HepG2 (cell line): Measurements from ENCODE around the gene MAN2B2. TPM values are rescaled to one million over a fixed set of nuclear protein-coding genes. Genes with fewer than 3 reads are reported as not detected.
A peak's percentile ranks its signal among the peaks of the same experiment; 100 is the strongest.

Source experiments
- CREM ChIP-seq, 2 experiments: sonication (generic) in 1 of 2; formaldehyde crosslinking in 1 of 2; IDR thresholded peaks; 2 replicates each; pipeline versions ENCODE4 v1.4.0 to v1.6.1; 2016 to 2020; ENCODE audit warnings: antibody characterized with exemption in 1 of 2, mild to moderate bottlenecking in 1 of 2, missing genetic modification reagents in 1 of 2
- ELK4 ChIP-seq: sonication (generic); formaldehyde crosslinking; IDR thresholded peaks from 2 replicates; pipeline ENCODE4 v1.9.0; 2021; ENCODE audit warnings: missing genetic modification reagents, borderline replicate concordance
- HINFP ChIP-seq: sonication (generic); formaldehyde crosslinking; IDR thresholded peaks from 2 replicates; pipeline ENCODE4 v1.4.0; 2020; ENCODE audit warnings: low read depth, mild to moderate bottlenecking, missing genetic modification reagents
- MYC ChIP-seq: sonication (generic); formaldehyde crosslinking; IDR thresholded peaks from 2 replicates; pipeline ENCODE4 v1.9.0; 2021; ENCODE audit warnings: missing genetic modification reagents, borderline replicate concordance
- NCOA2 ChIP-seq: sonication (generic); formaldehyde crosslinking; IDR thresholded peaks from 2 replicates; pipeline ENCODE4 v1.8.0; 2022; ENCODE audit warnings: inconsistent platforms
- SP4 ChIP-seq: sonication (generic); formaldehyde crosslinking; IDR thresholded peaks from 2 replicates; pipeline ENCODE4 v1.8.1; 2023; ENCODE audit warnings: mild to moderate bottlenecking, missing genetic modification reagents
- TAF15 ChIP-seq: fragments of 200-400 bp; formaldehyde crosslinking; IDR thresholded peaks from one replicate; pipeline ENCODE4 v1.6.1; 2018; ENCODE audit warnings: mild to moderate bottlenecking, low read depth, low read length; ENCODE audit not compliant: poor library complexity, severe bottlenecking
- U2AF2 ChIP-seq: fragments of 200-400 bp; formaldehyde crosslinking; IDR thresholded peaks from 2 replicates; pipeline ENCODE4 v1.6.1; 2017; ENCODE audit warnings: low read depth, mild to moderate bottlenecking, low read length
- ZBTB1 ChIP-seq: sonication (generic); formaldehyde crosslinking; IDR thresholded peaks from 2 replicates; pipeline ENCODE4 v1.4.0; 2020; ENCODE audit warnings: missing genetic modification reagents, borderline replicate concordance
- ZIK1 ChIP-seq: sonication (generic); formaldehyde crosslinking; IDR thresholded peaks from 2 replicates; pipeline ENCODE4 v1.5.0; 2020; ENCODE audit warnings: mild to moderate bottlenecking, low read depth, missing genetic modification reagents, borderline replicate concordance
- ZNF337 ChIP-seq: sonication (generic); formaldehyde crosslinking; IDR thresholded peaks from 2 replicates; pipeline ENCODE4 v1.5.1; 2020; ENCODE audit warnings: missing genetic modification reagents, low read depth, mild to moderate bottlenecking, borderline replicate concordance
- ZNF343 ChIP-seq: sonication (generic); formaldehyde crosslinking; IDR thresholded peaks from 2 replicates; pipeline ENCODE4 v1.4.0; 2020; ENCODE audit warnings: mild to moderate bottlenecking, missing genetic modification reagents
- ZNF557 ChIP-seq: sonication (generic); formaldehyde crosslinking; IDR thresholded peaks from 2 replicates; pipeline ENCODE4 v1.4.0; 2020; ENCODE audit warnings: missing genetic modification reagents
- ZNF737 ChIP-seq: sonication (generic); formaldehyde crosslinking; IDR thresholded peaks from 2 replicates; pipeline ENCODE4 v1.5.0; 2020; ENCODE audit warnings: missing genetic modification reagents, mild to moderate bottlenecking, borderline replicate concordance
- polyA plus RNA-seq, 8 experiments: library from polyadenylated mRNA; depleted of rRNA in 3 of 8; stranded (reverse) in 7 of 8; unstranded in 1 of 8; fragments of >200 nt; fragmentation: Illumina TruSeq in 4 of 8; extraction: Trizol in 4 of 8; gene quantifications; 2 replicates each; pipeline versions ENCODE4 v1.2.1 to v1.2.3, GENCODE V29; 2011 to 2016; ENCODE audit warnings: low read depth in 4 of 8, missing spikeins in 1 of 8, mixed read lengths in 1 of 8; ENCODE audit not compliant: insufficient read depth in 1 of 8
- total RNA-seq, 5 experiments: library from RNA; depleted of rRNA; stranded (reverse); fragments of >200 nt; fragmentation: Illumina TruSeq; extraction: Trizol; gene quantifications; 2 replicates each; pipeline ENCODE4 v1.2.3, GENCODE V29; 2016; ENCODE audit warnings: low read depth in 1 of 5
- TF ChIP-seq, protein P1 (sequence below): sonication (generic); formaldehyde crosslinking; IDR thresholded peaks from 2 replicates; pipeline ENCODE4 v1.5.0; 2020; ENCODE audit warnings: mild to moderate bottlenecking, missing genetic modification reagents, borderline replicate concordance
- TF ChIP-seq, protein P2 (sequence below): sonication (generic); formaldehyde crosslinking; IDR thresholded peaks from 2 replicates; pipeline ENCODE4 v1.5.1; 2020; ENCODE audit warnings: missing genetic modification reagents, mild to moderate bottlenecking, borderline replicate concordance
- TF ChIP-seq, protein P3 (sequence below): sonication (generic); formaldehyde crosslinking; IDR thresholded peaks from 2 replicates; pipeline ENCODE4 v1.9.0; 2022; ENCODE audit warnings: missing genetic modification reagents, mild to moderate bottlenecking, borderline replicate concordance

The MAN2B2 gene
- total and polyA plus RNA-seq, 2 of the 13 experiments (the other 11 are each of a cell fraction or from before 2014, with no cell fraction given) = 4.8 to 5.4 TPM

GRCh38 chr4:6539009-6539764 lies 35.8 kb upstream of the MAN2B2 start (continued):
- TF ChIP-seq HINFP (CRISPR knock-in tag) (no peak), NCOA2 (peak; percentile 62), ZBTB1 (no peak), ZNF343 (CRISPR knock-in tag) (no peak), ZIK1 (CRISPR knock-in tag) (no peak), ZNF557 (CRISPR knock-in tag) (no peak), CREM (IDR thresholded peaks at IDR 0.05) (no peak), CREM (CRISPR knock-in tag; IDR thresholded peaks at IDR 0.05) (no peak), ZNF737 (CRISPR knock-in tag) (no peak), SP4 (CRISPR knock-in tag) (0 out of 2 replicates have a peak, but pooled peaks have one; percentile 11), ELK4 (no peak), ZNF337 (no peak), U2AF2 (no peak), TAF15 (no peak), MYC (CRISPR knock-in tag) (no peak)
- TF ChIP-seq, protein P1, sequence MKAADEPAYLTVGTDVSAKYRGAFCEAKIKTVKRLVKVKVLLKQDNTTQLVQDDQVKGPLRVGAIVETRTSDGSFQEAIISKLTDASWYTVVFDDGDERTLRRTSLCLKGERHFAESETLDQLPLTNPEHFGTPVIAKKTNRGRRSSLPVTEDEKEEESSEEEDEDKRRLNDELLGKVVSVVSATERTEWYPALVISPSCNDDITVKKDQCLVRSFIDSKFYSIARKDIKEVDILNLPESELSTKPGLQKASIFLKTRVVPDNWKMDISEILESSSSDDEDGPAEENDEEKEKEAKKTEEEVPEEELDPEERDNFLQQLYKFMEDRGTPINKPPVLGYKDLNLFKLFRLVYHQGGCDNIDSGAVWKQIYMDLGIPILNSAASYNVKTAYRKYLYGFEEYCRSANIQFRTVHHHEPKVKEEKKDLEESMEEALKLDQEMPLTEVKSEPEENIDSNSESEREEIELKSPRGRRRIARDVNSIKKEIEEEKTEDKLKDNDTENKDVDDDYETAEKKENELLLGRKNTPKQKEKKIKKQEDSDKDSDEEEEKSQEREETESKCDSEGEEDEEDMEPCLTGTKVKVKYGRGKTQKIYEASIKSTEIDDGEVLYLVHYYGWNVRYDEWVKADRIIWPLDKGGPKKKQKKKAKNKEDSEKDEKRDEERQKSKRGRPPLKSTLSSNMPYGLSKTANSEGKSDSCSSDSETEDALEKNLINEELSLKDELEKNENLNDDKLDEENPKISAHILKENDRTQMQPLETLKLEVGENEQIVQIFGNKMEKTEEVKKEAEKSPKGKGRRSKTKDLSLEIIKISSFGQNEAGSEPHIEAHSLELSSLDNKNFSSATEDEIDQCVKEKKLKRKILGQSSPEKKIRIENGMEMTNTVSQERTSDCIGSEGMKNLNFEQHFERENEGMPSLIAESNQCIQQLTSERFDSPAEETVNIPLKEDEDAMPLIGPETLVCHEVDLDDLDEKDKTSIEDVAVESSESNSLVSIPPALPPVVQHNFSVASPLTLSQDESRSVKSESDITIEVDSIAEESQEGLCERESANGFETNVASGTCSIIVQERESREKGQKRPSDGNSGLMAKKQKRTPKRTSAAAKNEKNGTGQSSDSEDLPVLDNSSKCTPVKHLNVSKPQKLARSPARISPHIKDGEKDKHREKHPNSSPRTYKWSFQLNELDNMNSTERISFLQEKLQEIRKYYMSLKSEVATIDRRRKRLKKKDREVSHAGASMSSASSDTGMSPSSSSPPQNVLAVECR (CRISPR knock-in tag) = no peak; the same call in 1 of the 2 replicates
- TF ChIP-seq, protein P2, sequence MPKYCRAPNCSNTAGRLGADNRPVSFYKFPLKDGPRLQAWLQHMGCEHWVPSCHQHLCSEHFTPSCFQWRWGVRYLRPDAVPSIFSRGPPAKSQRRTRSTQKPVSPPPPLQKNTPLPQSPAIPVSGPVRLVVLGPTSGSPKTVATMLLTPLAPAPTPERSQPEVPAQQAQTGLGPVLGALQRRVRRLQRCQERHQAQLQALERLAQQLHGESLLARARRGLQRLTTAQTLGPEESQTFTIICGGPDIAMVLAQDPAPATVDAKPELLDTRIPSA (CRISPR knock-in tag) = no peak
- TF ChIP-seq, protein P3, sequence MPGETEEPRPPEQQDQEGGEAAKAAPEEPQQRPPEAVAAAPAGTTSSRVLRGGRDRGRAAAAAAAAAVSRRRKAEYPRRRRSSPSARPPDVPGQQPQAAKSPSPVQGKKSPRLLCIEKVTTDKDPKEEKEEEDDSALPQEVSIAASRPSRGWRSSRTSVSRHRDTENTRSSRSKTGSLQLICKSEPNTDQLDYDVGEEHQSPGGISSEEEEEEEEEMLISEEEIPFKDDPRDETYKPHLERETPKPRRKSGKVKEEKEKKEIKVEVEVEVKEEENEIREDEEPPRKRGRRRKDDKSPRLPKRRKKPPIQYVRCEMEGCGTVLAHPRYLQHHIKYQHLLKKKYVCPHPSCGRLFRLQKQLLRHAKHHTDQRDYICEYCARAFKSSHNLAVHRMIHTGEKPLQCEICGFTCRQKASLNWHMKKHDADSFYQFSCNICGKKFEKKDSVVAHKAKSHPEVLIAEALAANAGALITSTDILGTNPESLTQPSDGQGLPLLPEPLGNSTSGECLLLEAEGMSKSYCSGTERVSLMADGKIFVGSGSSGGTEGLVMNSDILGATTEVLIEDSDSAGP (CRISPR knock-in tag) = no peak
